Fibroblast of the aortic adventitia (primary cell): ENCODE results near the gene BBS2. TPM values are rescaled to one million over a fixed set of nuclear protein-coding genes. Genes with fewer than 3 reads are reported as not detected.
"Not testable (repeated sequence)": the region's sequence is repeated elsewhere in the genome, so short reads cannot be mapped to it uniquely, and the experiment has no call there.

Source experiments
- DNase-seq: peaks from one replicate; pipeline ENCODE4 v3.0.0-alpha.2; 2010; ENCODE audit warnings: low read depth
- H3K4me3 ChIP-seq: 2 replicates; pipeline ENCODE4 v1.5.1; 2011; ENCODE audit warnings: low read depth, mild to moderate bottlenecking, control low read depth, low read length, moderate library complexity
- CTCF ChIP-seq: IDR thresholded peaks from 2 replicates; pipeline ENCODE4 v1.5.1; 2011; ENCODE audit warnings: mild to moderate bottlenecking, low read length, control low read depth, inconsistent platforms; ENCODE audit not compliant: insufficient read depth
- total RNA-seq: library from RNA; depleted of rRNA; stranded (reverse); fragments of >200 nt; gene quantifications from 2 replicates; pipeline ENCODE4 v1.2.3, GENCODE V29; 2012; ENCODE audit warnings: low replicate concordance

BBS2 gene
- total RNA-seq, 1 donor, result 58.9 TPM

- no peak for TF ChIP-seq CTCF
- no peak overlapping the region for H3K4me3 ChIP-seq
- no peak for DNase-seq
Observed at GRCh38 chr16:56493126-56493525, 26.7 kb downstream of the BBS2 start.

GRCh38 chr16:56491657-56492261 lies 28.1 kb downstream of the BBS2 start:
- H3K4me3 ChIP-seq, result no peak overlapping the region
- TF ChIP-seq CTCF, result no peak
- no peak for DNase-seq

GRCh38 chr16:56488868-56489267 lies 31.0 kb downstream of the BBS2 start:
- not testable (repeated sequence) for DNase-seq, H3K4me3 ChIP-seq

DNA sequence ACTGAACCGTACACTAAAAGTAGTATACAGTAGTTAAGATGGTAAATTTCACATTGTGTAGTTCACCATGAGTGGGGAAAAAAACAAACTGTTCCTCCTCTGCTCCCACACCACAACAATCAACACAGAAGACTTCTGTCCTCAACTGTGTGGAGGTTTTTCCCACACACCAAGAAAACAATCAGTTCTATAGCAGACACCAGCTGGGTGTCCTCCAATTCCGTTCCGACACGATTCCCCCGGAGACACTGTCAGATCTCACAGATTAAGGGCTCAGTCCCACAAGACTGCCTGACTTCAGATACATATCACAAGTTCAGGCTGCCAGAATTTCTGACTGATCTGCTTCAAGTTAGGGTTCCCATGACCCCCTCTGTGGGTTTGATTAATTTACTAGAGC lies 31.8 kb downstream of the BBS2 start:
- no peak for TF ChIP-seq CTCF
- DNase-seq, result no peak
- no peak overlapping the region for H3K4me3 ChIP-seq

DNA sequence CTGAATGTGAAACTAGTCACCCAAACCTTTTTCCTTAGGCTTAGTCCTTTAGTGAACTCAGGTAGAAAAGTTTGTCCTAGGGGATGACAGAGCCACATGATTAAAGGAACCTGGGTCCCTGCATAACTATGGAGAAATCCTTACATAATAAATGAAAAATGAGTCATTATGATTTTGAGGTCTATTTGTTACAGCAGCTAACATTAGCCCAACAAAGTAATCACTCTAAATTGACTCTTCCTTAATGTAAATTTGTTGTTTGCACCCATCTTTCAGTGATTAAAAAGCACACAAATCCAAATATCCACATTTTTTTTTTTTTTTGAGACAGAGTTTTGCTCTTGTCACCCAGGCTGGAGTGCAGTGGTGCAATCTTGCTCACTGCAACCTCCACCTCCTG lies 36.4 kb downstream of the BBS2 start:
- no peak for DNase-seq
- TF ChIP-seq CTCF, result no peak
- H3K4me3 ChIP-seq, result no peak overlapping the region

- H3K4me3 ChIP-seq, result no peak overlapping the region
- no peak for TF ChIP-seq CTCF
- no peak for DNase-seq
Observed at GRCh38 chr16:56482683-56483236, 37.1 kb downstream of the BBS2 start.

DNA sequence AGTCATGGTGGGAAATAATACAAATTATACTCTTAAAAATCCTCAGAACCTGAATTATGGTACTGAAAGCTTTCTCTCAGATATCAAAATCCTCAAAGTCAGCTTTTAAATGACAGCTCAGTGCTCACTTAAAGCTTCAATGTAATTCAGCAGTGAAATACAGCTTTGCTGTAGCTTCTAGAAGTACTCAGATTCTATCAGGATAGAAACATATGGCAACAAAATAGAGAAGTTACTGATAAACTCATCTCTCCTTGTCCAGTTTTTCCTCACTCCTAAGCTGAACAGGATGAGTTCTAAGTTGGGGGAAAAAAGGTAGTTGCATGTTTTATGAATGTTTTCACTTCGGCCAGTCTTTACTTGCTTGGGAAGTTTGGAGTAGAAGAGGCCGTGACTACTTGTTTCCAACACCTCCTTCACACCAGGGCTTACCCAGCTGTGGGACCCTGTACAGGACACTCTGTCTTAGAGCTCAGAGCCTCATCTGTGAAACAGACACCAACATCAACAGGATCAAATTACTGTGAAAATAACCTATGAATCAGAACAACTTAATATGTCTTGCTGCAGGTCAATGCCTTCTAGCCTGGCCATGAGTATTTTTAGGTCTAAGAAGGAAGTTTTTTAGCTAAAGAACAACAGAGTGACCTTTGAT lies 38.2 kb downstream of the BBS2 start:
- no peak overlapping the region for H3K4me3 ChIP-seq
- TF ChIP-seq CTCF, result no peak
- DNase-seq, result no peak
